ENCODE measurements around the gene ATP8B1. TPM values are rescaled to one million over a fixed set of nuclear protein-coding genes. Genes with fewer than 3 reads are reported as not detected.

ATP8B1 gene
- total RNA-seq, 6 experiments from 2014 or later = 9.0 to 18.4 (median 17.1) TPM

DNA sequence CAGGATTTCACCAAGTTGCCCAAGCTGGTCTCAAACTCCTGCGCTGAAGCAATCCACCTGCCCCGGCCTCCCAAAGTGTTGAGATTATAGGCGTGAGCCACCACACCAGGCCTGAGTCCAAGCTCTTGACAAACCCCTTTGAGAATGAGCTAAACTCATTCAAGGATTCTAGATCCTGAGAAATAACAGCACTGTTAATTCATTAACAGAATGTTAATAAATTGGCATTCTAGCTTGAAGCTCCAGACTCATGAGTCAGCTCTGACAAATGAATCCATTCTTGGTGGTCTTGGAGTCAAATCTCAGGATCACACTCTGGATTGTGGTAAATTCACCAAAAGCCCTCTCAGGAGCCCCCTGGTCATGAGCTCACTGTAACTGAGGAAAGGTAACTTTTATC, 183.2 kb downstream of the ATP8B1 start:
- DNase-seq (no peak), ATAC-seq (no peak)
- Histone ChIP-seq H3K36me3 (peaks cover 0 to 22% (median 7%) of the 10 kb centered on the region in 4 donors), H3K4me3 (no peak overlapping the region), H3K27ac (no peak overlapping the region), H3K9me3 (no peaks in the 10 kb centered on the region), H3K27me3 (no peaks in the 10 kb centered on the region), H3K4me1 (peaks cover 0 to 10% (median 0%) of the 10 kb centered on the region in 4 donors)
- 100% methylated on average over 3 of the region's 3 CpGs for WGBS (ENCODE audit: insufficient coverage, low coverage, low lambda C conversion rate, missing lambda C conversion rate)
- intact Hi-C loops (cut with DNase I) = no loop called here
- TF ChIP-seq, protein P1, sequence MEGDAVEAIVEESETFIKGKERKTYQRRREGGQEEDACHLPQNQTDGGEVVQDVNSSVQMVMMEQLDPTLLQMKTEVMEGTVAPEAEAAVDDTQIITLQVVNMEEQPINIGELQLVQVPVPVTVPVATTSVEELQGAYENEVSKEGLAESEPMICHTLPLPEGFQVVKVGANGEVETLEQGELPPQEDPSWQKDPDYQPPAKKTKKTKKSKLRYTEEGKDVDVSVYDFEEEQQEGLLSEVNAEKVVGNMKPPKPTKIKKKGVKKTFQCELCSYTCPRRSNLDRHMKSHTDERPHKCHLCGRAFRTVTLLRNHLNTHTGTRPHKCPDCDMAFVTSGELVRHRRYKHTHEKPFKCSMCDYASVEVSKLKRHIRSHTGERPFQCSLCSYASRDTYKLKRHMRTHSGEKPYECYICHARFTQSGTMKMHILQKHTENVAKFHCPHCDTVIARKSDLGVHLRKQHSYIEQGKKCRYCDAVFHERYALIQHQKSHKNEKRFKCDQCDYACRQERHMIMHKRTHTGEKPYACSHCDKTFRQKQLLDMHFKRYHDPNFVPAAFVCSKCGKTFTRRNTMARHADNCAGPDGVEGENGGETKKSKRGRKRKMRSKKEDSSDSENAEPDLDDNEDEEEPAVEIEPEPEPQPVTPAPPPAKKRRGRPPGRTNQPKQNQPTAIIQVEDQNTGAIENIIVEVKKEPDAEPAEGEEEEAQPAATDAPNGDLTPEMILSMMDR (IDR thresholded peaks at IDR 0.05) = no peak
- no peak for TF ChIP-seq POLR2A (IDR thresholded peaks at IDR 0.05)

DNA sequence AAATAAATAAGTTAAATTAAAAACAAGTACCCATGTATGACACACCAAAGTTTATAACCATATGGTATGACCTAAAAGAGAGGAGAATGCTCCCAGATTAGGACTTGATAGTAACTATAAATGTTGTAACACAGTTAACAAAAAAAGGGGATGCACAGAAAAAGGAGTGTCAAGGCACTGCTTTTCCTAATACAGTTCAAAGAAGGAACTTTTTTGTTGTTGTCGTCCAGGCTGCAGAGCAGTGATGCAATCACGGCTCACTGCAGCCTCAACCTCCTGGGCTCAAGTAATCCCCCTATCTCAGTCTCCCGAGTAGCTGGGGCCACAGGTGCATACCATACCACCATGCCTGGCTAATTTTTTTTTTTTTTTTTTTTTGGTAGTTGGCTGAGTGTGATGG, 184.2 kb downstream of the ATP8B1 start:
- Histone ChIP-seq H3K27me3 (no peaks in the 10 kb centered on the region), H3K36me3 (peaks cover 0 to 32% (median 13%) of the 10 kb centered on the region in 4 donors), H3K9me3 (no peaks in the 10 kb centered on the region), H3K27ac (no peak overlapping the region), H3K4me1 (peaks cover 0 to 10% (median 0%) of the 10 kb centered on the region in 4 donors), H3K4me3 (no peak overlapping the region)
- intact Hi-C loops (cut with DNase I) = no loop called here
- no peak for DNase-seq
- 75% methylated on average over 3 of the region's 3 CpGs for WGBS (ENCODE audit: insufficient coverage, low coverage, low lambda C conversion rate, missing lambda C conversion rate)
- no peak for TF ChIP-seq POLR2A (IDR thresholded peaks at IDR 0.05)
- TF ChIP-seq, protein P1 (IDR thresholded peaks at IDR 0.05) = no peak
- ATAC-seq = no peak

DNA sequence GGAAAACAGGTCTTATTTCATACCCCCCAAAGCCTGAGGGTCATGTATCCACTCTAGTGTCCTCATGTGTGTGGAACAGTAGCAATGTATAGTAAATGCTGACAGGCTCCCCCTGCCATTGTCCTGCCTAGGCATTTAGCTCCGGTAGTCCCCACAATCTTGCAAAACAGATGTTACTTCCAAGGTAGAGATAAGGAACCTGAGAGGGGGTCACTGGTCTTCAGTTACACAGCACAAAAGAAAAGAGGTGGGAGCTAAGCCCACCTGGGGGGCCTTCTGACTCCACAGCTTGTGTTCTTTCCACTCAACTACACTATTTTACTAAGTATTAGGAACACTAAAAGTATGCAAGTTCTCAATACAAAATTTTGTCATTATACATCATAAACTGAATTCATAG, 199.2 kb downstream of the ATP8B1 start:
- Histone ChIP-seq H3K9me3 (no peaks in the 10 kb centered on the region), H3K27ac (no peak overlapping the region), H3K4me3 (no peak overlapping the region), H3K4me1 (no peaks in the 10 kb centered on the region), H3K27me3 (no peaks in the 10 kb centered on the region), H3K36me3 (peaks cover 0 to 91% (median 49%) of the 10 kb centered on the region in 4 donors)
- ATAC-seq (no peak), DNase-seq (no peak)
- TF ChIP-seq, protein P1 (IDR thresholded peaks at IDR 0.05) = no peak
- TF ChIP-seq POLR2A (IDR thresholded peaks at IDR 0.05) = no peak
- intact Hi-C loops (cut with DNase I) = no loop called here
- WGBS (ENCODE audit: insufficient coverage, low coverage, low lambda C conversion rate, missing lambda C conversion rate) = 75% methylated on average over 1 of the region's 1 CpG

Small RNA genes within 50 kb of the gene (small RNA-seq; reads per million reads assigned to genes)
- gene RNU6-742P = 0 reads per million in 2 experiments

Other genes starting within 250 kb of the ATP8B1 start
- gene FECH, start 216.6 kb downstream of the ATP8B1 start, total RNA-seq = 10 to 100 TPM; 30.1 to 73.9 (median 38.7) TPM
- 10 to 100 TPM; 38.5 to 99.2 (median 41.1) TPM for gene NARS1, start 181.5 kb downstream of the ATP8B1 start, total RNA-seq
- gene NEDD4L, start 240.9 kb upstream of the ATP8B1 start, total RNA-seq = 10 to 100 TPM; 21.5 to 41.0 (median 33.2) TPM